GM12864 (cell line): ENCODE measurements around the gene FIBCD1.

Source experiments
- DNase-seq: peaks from one replicate; pipeline ENCODE4 v3.0.0-alpha.2; 2011; ENCODE audit warnings: low read depth
- H3K4me3 ChIP-seq: 2 replicates; pipeline ENCODE4 v1.5.1; 2011; ENCODE audit warnings: mild to moderate bottlenecking, low read depth, low read length, control low read depth
- CTCF ChIP-seq: IDR thresholded peaks from 2 replicates; pipeline ENCODE4 v1.5.1; 2011; ENCODE audit warnings: low read depth, mild to moderate bottlenecking, moderate library complexity, low read length, control low read depth, inconsistent platforms; ENCODE audit errors: missing control alignments

FIBCD1 gene

GRCh38 chr9:130857864-130858738 is 80.9 kb downstream of the FIBCD1 start:
- no peak overlapping the region for H3K4me3 ChIP-seq
- DNase-seq = no peak
- no peak for TF ChIP-seq CTCF

GRCh38 chr9:130856474-130856873 is 82.6 kb downstream of the FIBCD1 start:
- H3K4me3 ChIP-seq = no peak overlapping the region
- DNase-seq = no peak
- TF ChIP-seq CTCF = no peak

GRCh38 chr9:130854835-130855234 is 84.2 kb downstream of the FIBCD1 start:
- DNase-seq = no peak
- no peak for TF ChIP-seq CTCF
- no peak overlapping the region for H3K4me3 ChIP-seq

- H3K4me3 ChIP-seq = no peak overlapping the region
- DNase-seq = no peak
- TF ChIP-seq CTCF = no peak
Observed at GRCh38 chr9:130854092-130854491, 85.0 kb downstream of the FIBCD1 start.

GRCh38 chr9:130852801-130853200 is 86.2 kb downstream of the FIBCD1 start:
- no peak for TF ChIP-seq CTCF

More at GRCh38 chr9:130852801-130853200, 86.2 kb downstream of the FIBCD1 start:
- H3K4me3 ChIP-seq = no peak overlapping the region
- no peak for DNase-seq
